H9 (cell line): ENCODE results near the gene CHRNA4. TPM values are rescaled to one million over a fixed set of nuclear protein-coding genes. Genes with fewer than 3 reads are reported as not detected.

Experiments used
- DNase-seq: peaks from one replicate; pipeline ENCODE4 v3.0.0-alpha.2; 2017
- H2AFZ ChIP-seq: one replicate; pipeline ENCODE4 v1.6.1; 2013; ENCODE audit warnings: mild to moderate bottlenecking, low read length, control low read depth, moderate library complexity
- H2AK5ac ChIP-seq: 2 replicates; pipeline ENCODE4 v1.6.1; 2013; ENCODE audit warnings: low read length, control low read depth, mixed read lengths; ENCODE audit not compliant: insufficient read length
- H2BK120ac ChIP-seq: one replicate; pipeline ENCODE4 v1.6.1; 2013; ENCODE audit warnings: low read depth, mild to moderate bottlenecking, low read length, control low read depth, inconsistent platforms; ENCODE audit not compliant: poor library complexity, severe bottlenecking
- H2BK12ac ChIP-seq: 2 replicates; pipeline ENCODE4 v1.6.1; 2013; ENCODE audit warnings: low read length, control low read depth, mixed read lengths, low read depth; ENCODE audit not compliant: insufficient read length
- H2BK15ac ChIP-seq: 2 replicates; pipeline ENCODE4 v1.6.1; 2013; ENCODE audit warnings: low read depth, low read length, control low read depth
- H2BK20ac ChIP-seq: one replicate; pipeline ENCODE4 v1.6.1; 2013; ENCODE audit warnings: low read depth, mild to moderate bottlenecking, low read length, control low read depth, inconsistent platforms; ENCODE audit not compliant: poor library complexity, severe bottlenecking
- H2BK5ac ChIP-seq: 2 replicates; pipeline ENCODE4 v1.6.1; 2013; ENCODE audit warnings: low read length, control low read depth, mixed read lengths; ENCODE audit not compliant: insufficient read length
- H3K14ac ChIP-seq: 2 replicates; pipeline ENCODE4 v1.6.1; 2013; ENCODE audit warnings: low read length, control low read depth; ENCODE audit not compliant: insufficient read depth
- H3K18ac ChIP-seq: 2 replicates; pipeline ENCODE4 v1.6.1; 2013; ENCODE audit warnings: low read depth, mild to moderate bottlenecking, mixed read lengths, low read length, control low read depth; ENCODE audit not compliant: insufficient read length
- H3K23ac ChIP-seq: 2 replicates; pipeline ENCODE4 v1.6.1; 2013; ENCODE audit warnings: low read length, control low read depth, mixed read lengths, low read depth; ENCODE audit not compliant: insufficient read length
- H3K23me2 ChIP-seq: 2 replicates; pipeline ENCODE4 v1.6.1; 2013; ENCODE audit warnings: low read depth, mild to moderate bottlenecking, mixed read lengths, low read length, control low read depth; ENCODE audit not compliant: insufficient read length, poor library complexity, severe bottlenecking
- H3K27ac ChIP-seq: 2 replicates; pipeline ENCODE4 v1.5.1; 2013; ENCODE audit warnings: low read length, control low read depth, mixed read lengths, low read depth; ENCODE audit not compliant: insufficient read length
- H3K27me3 ChIP-seq: 2 replicates; pipeline ENCODE4 v1.6.1; 2013; ENCODE audit warnings: low read length, control low read depth, inconsistent platforms; ENCODE audit not compliant: insufficient read depth
- H3K4ac ChIP-seq: 2 replicates; pipeline ENCODE4 v1.6.1; 2013; ENCODE audit warnings: low read depth, mild to moderate bottlenecking, control low read depth, inconsistent platforms, low read length, moderate library complexity
- H3K4me1 ChIP-seq: 2 replicates; pipeline ENCODE4 v1.6.1; 2013; ENCODE audit warnings: low read length, control low read depth, inconsistent platforms; ENCODE audit not compliant: insufficient read depth
- H3K4me2 ChIP-seq: 2 replicates; pipeline ENCODE4 v1.6.1; 2013; ENCODE audit warnings: low read length, control low read depth, mixed read lengths; ENCODE audit not compliant: insufficient read length, insufficient read depth
- H3K56ac ChIP-seq: 2 replicates; pipeline ENCODE4 v1.6.1; 2013; ENCODE audit warnings: low read depth, mild to moderate bottlenecking, mixed read lengths, low read length, control low read depth; ENCODE audit not compliant: insufficient read length
- H3K79me1 ChIP-seq: 2 replicates; pipeline ENCODE4 v1.6.1; 2013; ENCODE audit warnings: low read depth, mild to moderate bottlenecking, moderate library complexity, low read length, control low read depth, inconsistent platforms; ENCODE audit not compliant: insufficient read depth, poor library complexity, severe bottlenecking
- H3K79me2 ChIP-seq: 2 replicates; pipeline ENCODE4 v1.6.1; 2013; ENCODE audit warnings: low read length, control low read depth, inconsistent platforms; ENCODE audit not compliant: insufficient read depth
- H3K9ac ChIP-seq: 2 replicates; pipeline ENCODE4 v1.6.1; 2013; ENCODE audit warnings: low read length, control low read depth, mixed read lengths; ENCODE audit not compliant: insufficient read length; ENCODE audit errors: extremely low read depth
- H3K9me3 ChIP-seq: one replicate; pipeline ENCODE4 v1.6.1; 2013; ENCODE audit warnings: low read depth, low read length, inconsistent platforms; ENCODE audit not compliant: control insufficient read depth
- H3T11ph ChIP-seq: one replicate; pipeline ENCODE4 v1.6.1; 2013; ENCODE audit warnings: mild to moderate bottlenecking, low read length, control low read depth, inconsistent platforms
- H4K20me1 ChIP-seq: one replicate; pipeline ENCODE4 v1.6.1; 2013; ENCODE audit not compliant: control insufficient read depth, insufficient read length, insufficient read depth
- H4K5ac ChIP-seq: 2 replicates; pipeline ENCODE4 v1.6.1; 2013; ENCODE audit warnings: low read depth, mild to moderate bottlenecking, mixed read lengths, low read length, control low read depth; ENCODE audit not compliant: insufficient read length
- H4K8ac ChIP-seq: replicated peaks from 2 replicates; pipeline ENCODE4 v1.6.1; 2013; ENCODE audit warnings: low read length, control low read depth, mixed read lengths, low read depth; ENCODE audit not compliant: insufficient read length
- H4K91ac ChIP-seq: 2 replicates; pipeline ENCODE4 v1.6.1; 2013; ENCODE audit warnings: low read depth, mild to moderate bottlenecking, moderate library complexity, mixed read lengths, low read length, control low read depth; ENCODE audit not compliant: insufficient read length
- H3K27ac Mint-ChIP-seq, 3 experiments: 2 replicates in 2 of 3; 3 replicates in 1 of 3; pipeline ENCODE4 v1.8.0; 2020 to 2021; ENCODE audit warnings: mixed read lengths in 3 of 3, mild to moderate bottlenecking in 1 of 3, moderate library complexity in 1 of 3
- H3K27me3 Mint-ChIP-seq: 2 replicates; pipeline ENCODE4 v1.8.0; 2021; ENCODE audit warnings: low read depth, mild to moderate bottlenecking, moderate library complexity, mixed read lengths
- H3K36me3 Mint-ChIP-seq, 3 experiments: 2 replicates in 2 of 3; 3 replicates in 1 of 3; pipeline ENCODE4 v1.8.0; 2020 to 2021; ENCODE audit warnings: low read depth in 3 of 3, mixed read lengths in 3 of 3; ENCODE audit not compliant: insufficient read depth in 1 of 3
- H3K4me1 Mint-ChIP-seq, 2 experiments: 2 replicates each; pipeline ENCODE4 v1.8.0; 2020; ENCODE audit warnings: mixed read lengths in 2 of 2
- H3K4me3 Mint-ChIP-seq, 2 experiments: 2 replicates in 1 of 2; 3 replicates in 1 of 2; pipeline ENCODE4 v1.8.0; 2020 to 2021; ENCODE audit warnings: mild to moderate bottlenecking in 2 of 2, mixed read lengths in 2 of 2, moderate library complexity in 1 of 2
- H3K9me3 Mint-ChIP-seq, 2 experiments: 2 replicates in 1 of 2; 3 replicates in 1 of 2; pipeline ENCODE4 v1.8.0; 2020; ENCODE audit warnings: mild to moderate bottlenecking in 2 of 2, mixed read lengths in 2 of 2, moderate library complexity in 1 of 2
- WGBS: extraction: QIAGEN DNeasy Blood & Tissue Kit; methylation state at CpG from one replicate; pipeline ENCODE4 v1.1.7; 2013; ENCODE audit warnings: missing lambda C conversion rate, low lambda C conversion rate, mixed read lengths; ENCODE audit not compliant: insufficient read length; ENCODE audit errors: extremely low coverage; 5-methylcytosine and 5-hydroxymethylcytosine counted together
- total RNA-seq: library from RNA; stranded (reverse); gene quantifications from 2 replicates; pipeline ENCODE4 v1.2.1, GENCODE V29; 2021
- TF ChIP-seq, protein P1 (sequence below): fragments of 200-600 bp; sonication (generic); conservative IDR thresholded peaks from 3 replicates; pipeline ENCODE4 v1.8.0; 2021; ENCODE audit warnings: antibody characterized with exemption, mild to moderate bottlenecking

The CHRNA4 gene
- total RNA-seq, 1 experiment from 2014 or later: 2.5 TPM

DNA sequence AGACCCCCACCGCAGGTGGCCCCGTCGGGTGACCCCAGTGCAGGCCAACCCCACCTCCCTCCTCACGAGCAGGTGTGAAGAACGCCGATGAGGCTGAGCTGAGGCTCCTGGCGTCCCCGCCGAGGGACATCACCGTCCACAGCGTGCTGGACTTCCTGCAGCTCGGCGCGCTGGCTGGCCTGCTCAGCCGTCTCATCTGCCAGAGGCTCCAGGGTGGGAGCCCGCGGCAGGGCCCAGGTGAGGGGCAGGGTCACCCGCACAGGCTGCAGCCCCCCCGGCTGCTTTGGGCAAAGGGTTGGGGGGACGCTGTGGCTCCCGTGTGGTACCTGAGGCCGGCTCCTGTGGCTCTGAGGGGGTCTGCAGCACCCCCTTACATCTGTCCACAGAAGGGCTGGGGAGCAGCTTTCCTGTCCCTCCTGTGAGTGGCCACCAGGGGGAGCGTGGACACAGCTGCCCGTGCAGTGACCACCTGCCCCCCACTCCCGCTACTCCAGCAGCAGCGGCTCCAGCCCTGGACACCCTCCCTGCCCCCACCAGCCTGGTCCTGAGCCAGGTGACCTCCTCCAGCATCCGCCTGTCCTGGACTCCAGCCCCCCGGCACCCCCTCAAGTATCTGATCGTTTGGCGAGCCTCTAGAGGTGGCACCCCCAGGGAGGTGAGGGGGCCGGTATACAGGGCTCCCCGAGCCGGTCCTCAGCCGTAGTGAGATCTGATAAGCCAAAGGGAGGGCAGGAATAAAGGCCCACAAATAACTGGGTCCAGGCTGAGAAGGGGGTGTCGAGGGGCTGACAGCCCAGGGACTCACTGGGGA, 51.7 kb downstream of the CHRNA4 start:
- Mint-ChIP-seq H3K4me3 (no peak overlapping the region), H3K27ac (peak overlapping the region in 1 of 3 experiments; percentile 79; a peak in 2 of 7 replicates), H3K27me3 (peaks cover 7% of the 10 kb centered on the region), H3K9me3 (peaks cover 2 to 3% of the 10 kb centered on the region in 2 experiments; a peak in 1 of 5 replicates), H3K4me1 (peaks cover 4% of the 10 kb centered on the region in 2 experiments; a peak in 3 of 4 replicates), H3K36me3 (no peaks in the 10 kb centered on the region)
- Histone ChIP-seq H3K56ac (no peak overlapping the region), H2AK5ac (no peak overlapping the region), H3K4me1 (no peaks in the 10 kb centered on the region), H3K23me2 (no peaks in the 10 kb centered on the region), H3T11ph (no peak overlapping the region), H3K9ac (no peak overlapping the region), H2BK20ac (no peak overlapping the region), H3K79me1 (no peaks in the 10 kb centered on the region), H2BK5ac (no peak overlapping the region), H3K18ac (no peak overlapping the region), H3K27me3 (no peaks in the 10 kb centered on the region), H3K4me2 (no peak overlapping the region), H3K14ac (no peak overlapping the region; the same call in 1 of the 2 replicates), H3K4ac (no peak overlapping the region), H2BK15ac (no peak overlapping the region), H3K27ac (no peak overlapping the region), H4K91ac (no peak overlapping the region), H3K9me3 (no peaks in the 10 kb centered on the region), H4K8ac (no peak overlapping the region), H4K5ac (no peak overlapping the region), H3K23ac (no peak overlapping the region), H2AFZ (no peak overlapping the region), H2BK120ac (no peak overlapping the region), H2BK12ac (no peak overlapping the region), H4K20me1 (no peaks in the 10 kb centered on the region), H3K79me2 (no peaks in the 10 kb centered on the region)
- DNase-seq: peak; percentile 73
- no CpG with 5 or more reads among the region's 35 CpGs for WGBS
- TF ChIP-seq, protein P1, sequence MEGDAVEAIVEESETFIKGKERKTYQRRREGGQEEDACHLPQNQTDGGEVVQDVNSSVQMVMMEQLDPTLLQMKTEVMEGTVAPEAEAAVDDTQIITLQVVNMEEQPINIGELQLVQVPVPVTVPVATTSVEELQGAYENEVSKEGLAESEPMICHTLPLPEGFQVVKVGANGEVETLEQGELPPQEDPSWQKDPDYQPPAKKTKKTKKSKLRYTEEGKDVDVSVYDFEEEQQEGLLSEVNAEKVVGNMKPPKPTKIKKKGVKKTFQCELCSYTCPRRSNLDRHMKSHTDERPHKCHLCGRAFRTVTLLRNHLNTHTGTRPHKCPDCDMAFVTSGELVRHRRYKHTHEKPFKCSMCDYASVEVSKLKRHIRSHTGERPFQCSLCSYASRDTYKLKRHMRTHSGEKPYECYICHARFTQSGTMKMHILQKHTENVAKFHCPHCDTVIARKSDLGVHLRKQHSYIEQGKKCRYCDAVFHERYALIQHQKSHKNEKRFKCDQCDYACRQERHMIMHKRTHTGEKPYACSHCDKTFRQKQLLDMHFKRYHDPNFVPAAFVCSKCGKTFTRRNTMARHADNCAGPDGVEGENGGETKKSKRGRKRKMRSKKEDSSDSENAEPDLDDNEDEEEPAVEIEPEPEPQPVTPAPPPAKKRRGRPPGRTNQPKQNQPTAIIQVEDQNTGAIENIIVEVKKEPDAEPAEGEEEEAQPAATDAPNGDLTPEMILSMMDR: peak; percentile 90
